HG02885 (cell line): ENCODE results near the gene MSH4.
"Not testable (repeated sequence)": the region's sequence is repeated elsewhere in the genome, so short reads cannot be mapped to it uniquely, and the experiment has no call there.

Source experiments
- ATAC-seq: cut with Tn5 transposase; IDR thresholded peaks from one replicate; pipeline ENCODE4 v1.9.1; 2021; ENCODE audit warnings: mild to moderate bottlenecking; ENCODE audit not compliant: unreplicated experiment, poor library complexity

The MSH4 gene

GRCh38 chr1:75794382-75794781, 2.3 kb upstream of the MSH4 start:
- no peak for ATAC-seq

- ATAC-seq, result peak; percentile 2
These were observed 934 bp upstream of the MSH4 start for GRCh38 chr1:75795703-75796193.

GRCh38 chr1:75797273-75797588, 549 bp downstream of the MSH4 start:
- ATAC-seq, result no peak

- ATAC-seq, result no peak
These were observed 1.0 kb downstream of the MSH4 start for GRCh38 chr1:75797606-75798216.

- not testable (repeated sequence) for ATAC-seq
These were observed 4.8 kb downstream of the MSH4 start for GRCh38 chr1:75801480-75801879.

GRCh38 chr1:75808921-75809320, 12.2 kb downstream of the MSH4 start:
- no peak for ATAC-seq

- not testable (repeated sequence) for ATAC-seq
These were observed 13.4 kb downstream of the MSH4 start for GRCh38 chr1:75810113-75810512.

GRCh38 chr1:75811211-75811981, 14.7 kb downstream of the MSH4 start:
- ATAC-seq, result no peak

GRCh38 chr1:75812065-75812464, 15.4 kb downstream of the MSH4 start:
- ATAC-seq, result no peak

- ATAC-seq, result not testable (repeated sequence)
These were observed 26.9 kb downstream of the MSH4 start for GRCh38 chr1:75823596-75823995.

- ATAC-seq, result no peak
These were observed 39.9 kb downstream of the MSH4 start for GRCh38 chr1:75836528-75837100.

- ATAC-seq, result no peak
These were observed 41.4 kb downstream of the MSH4 start for GRCh38 chr1:75838079-75838478.

- ATAC-seq, result no peak
These were observed 44.7 kb downstream of the MSH4 start for GRCh38 chr1:75841421-75841820.

GRCh38 chr1:75845576-75845975, 48.9 kb downstream of the MSH4 start:
- ATAC-seq, result no peak

GRCh38 chr1:75855010-75855409, 58.3 kb downstream of the MSH4 start:
- no peak for ATAC-seq

- no peak for ATAC-seq
These were observed 59.1 kb downstream of the MSH4 start for GRCh38 chr1:75855734-75856133.

- no peak for ATAC-seq
These were observed 65.1 kb downstream of the MSH4 start for GRCh38 chr1:75861831-75862230.

GRCh38 chr1:75870951-75871350, 74.3 kb downstream of the MSH4 start:
- no peak for ATAC-seq

- ATAC-seq, result no peak
These were observed 83.3 kb downstream of the MSH4 start for GRCh38 chr1:75879985-75880384.

- no peak for ATAC-seq
These were observed 87.8 kb downstream of the MSH4 start for GRCh38 chr1:75884437-75884836.

- no peak for ATAC-seq
These were observed 104.7 kb downstream of the MSH4 start for GRCh38 chr1:75901371-75901770.

- ATAC-seq, result peak; percentile 94
These were observed 112.1 kb downstream of the MSH4 start for GRCh38 chr1:75908717-75909152.
